A549 treated with dexamethasone at 1 μM for 4 hours (cell line): ENCODE results near the gene GTF2I. TPM values are rescaled to one million over a fixed set of nuclear protein-coding genes. Genes with fewer than 3 reads are reported as not detected.

Source experiments
- total RNA-seq: library from RNA; stranded (reverse); fragments of 200-300 nt; extraction: Qiagen RNA extraction; gene quantifications from 5 replicates; pipeline ENCODE4 v1.2.3, GENCODE V29; 2022

The GTF2I gene
- total RNA-seq, result 73.1 to 105 TPM (median 95.4 TPM) in 5 replicates

GRCh38 chr7:74657692-74658177, at the start of gene GTF2I:
TSS of gene GTF2I (plus strand) at chr7:74657718. CDS start at chr7:74689129, 31,411 bp downstream.

GRCh38 chr7:74773760-74774750, 116.5 kb downstream of the GTF2I start, which contains the start of gene NCF1:
TSS of gene NCF1 (plus strand) at chr7:74774011. CDS start at chr7:74774032, 21 bp downstream.

Other genes with a start within 250 kb of the GTF2I start
- 21.0 to 30.9 TPM (median 25.8 TPM) in 5 replicates for gene GTF2IRD1, start 203.8 kb upstream of the GTF2I start, total RNA-seq
- gene NCF1, start 116.3 kb downstream of the GTF2I start, total RNA-seq, result 0.11 to 0.43 TPM (median 0.21 TPM) in 5 replicates
- 3.6 to 6.5 TPM (median 5.3 TPM) in 5 replicates for gene GTF2IRD2, start 193.9 kb downstream of the GTF2I start, total RNA-seq